H1 (cell line): ENCODE measurements around the gene FOXN4. TPM values are rescaled to one million over a fixed set of nuclear protein-coding genes. Genes with fewer than 3 reads are reported as not detected.

Experiments used
- ATF2 ChIP-seq: IDR thresholded peaks from 2 replicates; pipeline ENCODE4 v1.6.1; 2012; ENCODE audit warnings: low read length, inconsistent platforms
- CHD2 ChIP-seq: IDR thresholded peaks from 2 replicates; pipeline ENCODE4 v1.6.1; 2012; ENCODE audit warnings: low read length, improper control_type of control experiment
- EGR1 ChIP-seq: IDR thresholded peaks from 2 replicates; pipeline ENCODE4 v1.6.1; 2011; ENCODE audit warnings: low read depth, low read length, borderline replicate concordance
- EP300 ChIP-seq, 2 experiments: IDR thresholded peaks; 1 replicate in 1 of 2; 2 replicates in 1 of 2; pipeline ENCODE4 v1.6.1; 2011 to 2012; ENCODE audit warnings: low read depth in 2 of 2, low read length in 2 of 2, mild to moderate bottlenecking in 2 of 2, borderline replicate concordance in 1 of 2, inconsistent platforms in 1 of 2, moderate library complexity in 1 of 2
- GABPA ChIP-seq: IDR thresholded peaks from 2 replicates; pipeline ENCODE4 v1.6.1; 2011; ENCODE audit warnings: mild to moderate bottlenecking, low read length, moderate library complexity, borderline replicate concordance; ENCODE audit not compliant: insufficient read depth
- KDM5A ChIP-seq: fragments of 200-600 bp; IDR thresholded peaks from 2 replicates; pipeline ENCODE4 v1.7.1; 2012; ENCODE audit warnings: mild to moderate bottlenecking, low read length, inconsistent platforms, mixed read lengths
- POU5F1 ChIP-seq: IDR thresholded peaks from 2 replicates; pipeline ENCODE4 v1.6.1; 2011; ENCODE audit warnings: low read depth, mild to moderate bottlenecking, low read length, moderate library complexity
- RAD21 ChIP-seq, 2 experiments: IDR thresholded peaks in 1 of 2; conservative IDR thresholded peaks in 1 of 2; 2 replicates each; pipeline ENCODE4 v1.6.1; 2011; ENCODE audit warnings: low read depth in 2 of 2, low read length in 2 of 2, improper control_type of control experiment in 1 of 2, inconsistent platforms in 1 of 2, mild to moderate bottlenecking in 1 of 2, moderate library complexity in 1 of 2
- RBBP5 ChIP-seq: IDR thresholded peaks from 2 replicates; pipeline ENCODE4 v1.7.1; 2012; ENCODE audit warnings: low read depth, mild to moderate bottlenecking, inconsistent platforms, low read length, moderate library complexity, borderline replicate concordance
- TAF1 ChIP-seq: IDR thresholded peaks from 2 replicates; pipeline ENCODE4 v1.6.1; 2011; ENCODE audit warnings: mild to moderate bottlenecking, low read depth, low read length
- ZNF274 ChIP-seq: IDR thresholded peaks from 2 replicates; pipeline ENCODE4 v1.7.0; 2012; ENCODE audit warnings: low read length, borderline replicate concordance; ENCODE audit errors: extremely low read depth
- polyA plus RNA-seq, 7 experiments: library from polyadenylated mRNA; depleted of rRNA in 3 of 7; stranded (reverse) in 5 of 7; unstranded in 2 of 7; fragments of >200 nt in 5 of 7; fragments of 200-250 nt in 2 of 7; gene quantifications; 1 replicate in 5 of 7; 2 replicates in 1 of 7; 4 replicates in 1 of 7; pipeline versions ENCODE4 v1.2.1 to v1.2.3, GENCODE V29; 2011 to 2013; ENCODE audit warnings: missing spikeins in 2 of 7, mixed read lengths in 2 of 7
- total RNA-seq: library from RNA; stranded (reverse); fragmentation: NEBNext Ultra II Directional; extraction: Animal tissue kit (Norgen Biotek cat#: 25700); gene quantifications from 2 replicates; pipeline ENCODE4 v1.2.1, GENCODE V29; 2021

Gene FOXN4
- total and polyA plus RNA-seq, 2 of the 8 experiments (the other 6 are each of a cell fraction or from before 2014, with no cell fraction given) = 0.26 to 0.29 TPM

- TF ChIP-seq RBBP5 (no peak), RAD21 (IDR thresholded peaks at IDR 0.05 in 1 of 2, conservative IDR thresholded peaks at IDR 0.05 in 1 of 2; ENCODE audit: low read depth in 2 of 2, low read length in 2 of 2) (no peak), GABPA (no peak), CHD2 (no peak), EGR1 (no peak), EP300 (IDR thresholded peaks at IDR 0.05; ENCODE audit: borderline replicate concordance in 1 of 2, low read depth in 2 of 2, low read length in 2 of 2) (no peak), KDM5A (no peak), ATF2 (no peak), TAF1 (no peak), ZNF274 (no peak), POU5F1 (no peak)
Observed at GRCh38 chr12:109310247-109311125, 1.4 kb upstream of the FOXN4 start (continued).
